22Rv1 (cell line): ENCODE measurements around the gene ARHGAP23.

Experiments
- CTCF ChIP-seq: fragments of 450-650 bp; IDR thresholded peaks from 2 replicates; pipeline ENCODE4 v1.5.1; 2017; ENCODE audit warnings: mild to moderate bottlenecking
- ZFX ChIP-seq: fragments of 450-650 bp; IDR thresholded peaks from 2 replicates; pipeline ENCODE4 v1.6.1; 2017; ENCODE audit warnings: antibody characterized with exemption, borderline replicate concordance

GRCh38 chr17:38449364-38449763 lies 21.1 kb downstream of the ARHGAP23 start:
- TF ChIP-seq CTCF: no peak
- TF ChIP-seq ZFX: no peak
